WI38 (cell line): ENCODE measurements around the gene SLC44A3.

ENCODE experiments used
- H3K4me3 ChIP-seq: 2 replicates; pipeline ENCODE4 v1.5.1; 2011; ENCODE audit warnings: low read depth, mild to moderate bottlenecking, control low read depth, low read length
- TF ChIP-seq, protein P1 (sequence below): IDR thresholded peaks from 2 replicates; pipeline ENCODE4 v1.5.1; 2012; ENCODE audit warnings: low read depth, mild to moderate bottlenecking, control low read depth, low read length

Gene SLC44A3

DNA sequence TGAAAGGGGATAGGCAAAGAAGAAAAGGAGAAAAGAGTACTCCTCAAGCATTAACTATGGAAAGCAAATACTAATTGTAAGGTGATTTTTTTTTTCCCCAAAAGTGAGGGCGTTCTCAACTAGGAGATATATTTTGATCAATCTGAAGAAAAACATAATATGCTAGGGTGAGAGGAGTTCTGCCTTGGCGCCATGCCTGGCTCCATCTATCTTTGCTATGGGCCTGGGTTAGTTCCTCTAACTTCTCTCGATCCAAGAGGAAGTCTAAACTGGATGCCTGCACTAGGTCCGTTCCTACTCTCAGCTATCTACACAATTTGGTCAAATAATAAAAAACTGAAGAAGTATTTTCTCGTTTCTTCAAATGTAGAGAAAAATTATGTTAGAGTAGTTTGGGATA lies 86.2 kb downstream of the SLC44A3 start:
- TF ChIP-seq, protein P1, sequence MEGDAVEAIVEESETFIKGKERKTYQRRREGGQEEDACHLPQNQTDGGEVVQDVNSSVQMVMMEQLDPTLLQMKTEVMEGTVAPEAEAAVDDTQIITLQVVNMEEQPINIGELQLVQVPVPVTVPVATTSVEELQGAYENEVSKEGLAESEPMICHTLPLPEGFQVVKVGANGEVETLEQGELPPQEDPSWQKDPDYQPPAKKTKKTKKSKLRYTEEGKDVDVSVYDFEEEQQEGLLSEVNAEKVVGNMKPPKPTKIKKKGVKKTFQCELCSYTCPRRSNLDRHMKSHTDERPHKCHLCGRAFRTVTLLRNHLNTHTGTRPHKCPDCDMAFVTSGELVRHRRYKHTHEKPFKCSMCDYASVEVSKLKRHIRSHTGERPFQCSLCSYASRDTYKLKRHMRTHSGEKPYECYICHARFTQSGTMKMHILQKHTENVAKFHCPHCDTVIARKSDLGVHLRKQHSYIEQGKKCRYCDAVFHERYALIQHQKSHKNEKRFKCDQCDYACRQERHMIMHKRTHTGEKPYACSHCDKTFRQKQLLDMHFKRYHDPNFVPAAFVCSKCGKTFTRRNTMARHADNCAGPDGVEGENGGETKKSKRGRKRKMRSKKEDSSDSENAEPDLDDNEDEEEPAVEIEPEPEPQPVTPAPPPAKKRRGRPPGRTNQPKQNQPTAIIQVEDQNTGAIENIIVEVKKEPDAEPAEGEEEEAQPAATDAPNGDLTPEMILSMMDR, result no peak
- H3K4me3 ChIP-seq, result no peak overlapping the region

DNA sequence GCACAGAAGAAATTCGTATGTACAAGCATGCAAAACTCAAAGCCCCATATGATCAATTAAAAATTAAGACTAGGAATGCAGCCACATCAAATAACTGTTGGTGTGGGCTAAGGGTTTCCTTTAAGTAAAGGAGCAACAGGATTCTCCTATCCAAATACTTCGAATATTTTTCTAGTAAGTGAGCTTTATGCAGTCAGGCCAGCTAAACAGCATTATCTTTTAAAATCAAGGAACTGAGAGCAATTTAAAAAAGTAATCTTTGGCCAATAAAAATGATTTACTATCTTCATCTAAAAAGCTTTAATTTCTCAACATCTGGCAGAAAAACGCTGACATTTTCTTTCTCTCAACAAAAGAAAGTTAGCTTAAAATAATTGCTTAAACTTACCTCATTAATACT lies 87.0 kb downstream of the SLC44A3 start:
- TF ChIP-seq, protein P1, result no peak
- no peak overlapping the region for H3K4me3 ChIP-seq

DNA sequence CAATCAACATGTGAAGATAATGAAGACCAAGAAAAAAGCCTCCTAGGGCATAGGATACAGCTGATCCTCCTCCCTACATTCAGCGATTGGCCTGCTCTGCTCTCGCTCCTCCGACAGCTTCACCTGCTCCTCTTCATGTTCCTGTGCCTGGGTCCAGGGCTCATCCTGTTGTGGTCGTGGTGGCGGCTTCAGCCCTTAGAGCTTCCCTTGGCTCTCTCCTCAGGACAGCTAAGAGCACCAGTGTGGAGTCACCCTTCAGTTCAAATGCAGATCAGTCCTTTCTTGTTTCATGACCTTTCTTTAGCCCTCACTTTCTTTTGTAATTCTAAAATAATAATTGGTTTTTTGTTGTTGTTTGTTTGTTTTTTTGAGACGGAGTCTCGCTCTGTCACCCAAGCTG lies 88.0 kb downstream of the SLC44A3 start:
- H3K4me3 ChIP-seq, result no peak overlapping the region
- TF ChIP-seq, protein P1, result no peak

DNA sequence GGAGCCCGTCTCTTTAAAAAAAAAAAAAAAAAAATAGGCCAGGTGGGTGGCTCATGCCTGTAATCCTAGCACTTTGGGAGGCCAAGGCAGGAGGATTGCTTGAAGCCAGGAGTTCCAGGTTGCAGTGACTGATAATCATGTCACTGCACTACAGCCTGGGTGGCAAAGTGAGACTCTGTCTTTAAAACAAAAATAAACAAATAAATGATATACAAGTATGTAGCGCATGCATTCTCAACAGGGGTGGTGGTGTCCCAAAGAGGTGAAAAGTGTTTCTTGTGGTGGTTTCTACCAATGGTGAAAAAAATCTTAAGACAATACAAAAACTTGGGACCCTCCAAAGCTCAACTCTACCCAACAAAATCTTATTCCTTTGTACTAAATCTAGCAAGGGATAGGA lies 88.8 kb downstream of the SLC44A3 start:
- TF ChIP-seq, protein P1, result no peak
- no peak overlapping the region for H3K4me3 ChIP-seq

DNA sequence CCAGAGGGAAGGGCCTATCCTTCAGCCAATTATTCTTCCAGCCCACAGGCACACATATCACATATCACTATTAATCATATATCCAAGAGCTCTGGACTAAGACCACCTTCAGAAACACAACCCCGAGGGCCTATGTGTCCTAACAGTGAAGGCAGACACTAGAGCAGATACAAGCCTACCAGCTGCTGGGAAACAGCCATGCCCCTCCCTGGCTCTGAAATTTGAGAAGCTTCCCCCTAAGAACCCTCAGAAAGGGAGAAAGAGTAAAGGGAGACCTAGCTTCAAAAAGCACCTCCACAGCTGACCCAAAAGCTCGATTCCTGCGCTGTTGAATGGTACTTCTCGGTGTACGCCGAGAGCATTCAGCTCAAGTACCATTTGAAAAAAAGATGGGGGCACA lies 89.3 kb downstream of the SLC44A3 start:
- TF ChIP-seq, protein P1, result no peak

DNA sequence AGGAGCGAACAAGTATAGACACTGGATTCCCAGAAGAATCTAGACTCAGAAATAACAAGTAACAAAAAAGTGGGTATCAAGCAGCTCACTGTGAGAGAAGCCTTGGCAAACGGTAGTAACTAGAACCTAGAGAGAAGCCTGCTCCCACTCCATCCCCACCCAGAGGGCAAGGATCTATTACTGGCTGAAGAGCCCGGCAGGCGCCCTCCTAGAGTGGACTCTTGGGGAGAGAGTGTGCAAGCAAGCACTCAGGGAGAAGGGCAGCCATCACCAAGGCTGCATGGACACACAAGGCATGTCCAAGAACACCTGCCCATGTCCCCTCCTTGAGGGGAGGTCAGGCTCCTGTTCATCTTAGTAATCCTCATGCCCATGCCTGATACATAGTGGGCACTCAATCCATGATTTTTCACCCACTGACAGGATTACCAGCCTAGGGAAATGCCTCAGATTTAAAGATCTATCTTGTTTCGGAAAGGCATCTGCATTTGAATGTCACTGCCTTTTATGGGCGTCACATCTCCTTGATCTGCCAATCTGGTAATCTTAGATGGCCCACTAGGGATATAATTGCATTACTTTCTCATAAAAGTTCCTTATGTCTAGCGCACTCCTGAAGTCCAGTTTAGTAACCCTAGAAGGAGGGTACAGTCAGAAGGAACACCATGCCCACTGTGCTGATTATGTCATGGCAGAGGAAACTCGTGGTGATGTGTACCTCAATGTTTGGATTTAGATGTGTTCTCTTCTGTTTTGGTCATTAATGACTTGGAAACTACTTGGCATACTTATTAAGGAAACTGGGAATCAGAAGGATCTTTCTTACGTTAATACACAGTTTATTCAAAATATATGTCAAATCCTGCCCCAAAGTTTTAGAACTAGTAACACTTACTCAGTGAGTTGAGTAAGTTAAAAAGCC lies 92.4 kb downstream of the SLC44A3 start:
- no peak overlapping the region for H3K4me3 ChIP-seq
- TF ChIP-seq, protein P1, result no peak

More for the DNA sequence above, 89.3 kb downstream of the SLC44A3 start:
- H3K4me3 ChIP-seq, result no peak overlapping the region

DNA sequence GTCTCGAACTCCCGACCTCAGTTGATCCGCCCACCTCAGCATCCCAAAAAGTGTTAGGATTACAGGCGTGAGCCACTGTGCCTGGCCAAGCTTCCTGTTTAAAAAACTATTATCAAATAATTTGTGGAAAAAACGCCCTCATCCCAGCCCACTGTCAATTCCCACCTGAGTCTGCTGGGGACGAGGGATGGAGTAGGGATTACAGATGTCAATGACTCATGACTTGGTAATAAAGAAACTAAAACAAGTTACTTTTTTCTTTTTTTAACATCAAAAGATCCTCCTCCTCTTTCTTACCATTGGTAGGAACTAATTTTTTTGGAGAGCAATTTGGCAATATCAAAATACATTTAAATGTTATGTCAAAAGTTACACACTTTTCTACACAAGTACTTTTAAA lies 97.1 kb downstream of the SLC44A3 start:
- TF ChIP-seq, protein P1, result no peak
- H3K4me3 ChIP-seq, result no peak overlapping the region
